NCI-H2196 (cell line): ENCODE measurements around the gene TCN1.
"Not testable (repeated sequence)": the region's sequence is repeated elsewhere in the genome, so short reads cannot be mapped to it uniquely, and the experiment has no call there.

Experiments
- DNase-seq: peaks from one replicate; lab custom pipeline; 2025; ENCODE audit not compliant: unreplicated experiment; lab: John Stamatoyannopoulos, UW

TCN1 gene, protein sequence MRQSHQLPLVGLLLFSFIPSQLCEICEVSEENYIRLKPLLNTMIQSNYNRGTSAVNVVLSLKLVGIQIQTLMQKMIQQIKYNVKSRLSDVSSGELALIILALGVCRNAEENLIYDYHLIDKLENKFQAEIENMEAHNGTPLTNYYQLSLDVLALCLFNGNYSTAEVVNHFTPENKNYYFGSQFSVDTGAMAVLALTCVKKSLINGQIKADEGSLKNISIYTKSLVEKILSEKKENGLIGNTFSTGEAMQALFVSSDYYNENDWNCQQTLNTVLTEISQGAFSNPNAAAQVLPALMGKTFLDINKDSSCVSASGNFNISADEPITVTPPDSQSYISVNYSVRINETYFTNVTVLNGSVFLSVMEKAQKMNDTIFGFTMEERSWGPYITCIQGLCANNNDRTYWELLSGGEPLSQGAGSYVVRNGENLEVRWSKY

DNA sequence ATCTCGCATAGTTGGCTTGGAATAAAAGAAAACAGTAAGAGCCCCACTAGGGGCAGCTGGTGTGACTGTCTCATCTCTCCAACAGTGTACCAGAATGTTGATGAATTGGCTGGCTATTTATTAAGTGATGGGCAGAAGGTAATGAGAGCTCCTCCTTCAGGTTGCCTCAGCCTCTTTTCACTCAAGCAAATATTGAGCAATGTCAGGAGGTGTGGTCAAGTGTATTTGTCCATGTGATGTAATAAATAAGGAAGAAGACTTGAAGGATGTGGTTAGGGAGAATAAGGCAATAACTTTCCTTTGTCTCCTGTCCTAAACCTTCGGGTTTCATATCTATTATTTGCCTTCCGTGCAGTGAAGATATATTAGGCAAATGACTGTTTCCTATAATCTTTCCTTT is at the start of gene TCN1:
TCN1 (minus strand) TSS at position 91 of the 400 bp plus-strand sequence; CDS start at position 74, 17 bp downstream.
- no peak for DNase-seq

DNA sequence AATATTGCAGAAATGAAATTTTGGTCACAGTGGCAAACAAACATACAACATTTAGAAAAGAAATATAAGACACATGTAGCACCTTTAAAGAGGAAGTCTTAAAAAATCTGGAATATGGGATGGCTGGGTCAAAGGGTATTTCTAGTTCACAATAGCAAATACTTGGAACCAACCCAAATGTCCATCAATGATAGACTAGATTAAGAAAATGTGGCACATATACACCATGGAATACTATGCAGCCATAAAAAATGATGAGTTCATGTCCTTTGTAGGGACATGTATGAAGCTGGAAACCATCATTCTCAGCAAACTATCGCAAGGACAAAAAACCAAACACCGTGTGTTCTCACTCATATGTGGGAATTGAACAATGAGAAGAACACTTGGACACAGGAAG is 37.3 kb upstream of the TCN1 start:
- DNase-seq, result not testable (repeated sequence)

DNA sequence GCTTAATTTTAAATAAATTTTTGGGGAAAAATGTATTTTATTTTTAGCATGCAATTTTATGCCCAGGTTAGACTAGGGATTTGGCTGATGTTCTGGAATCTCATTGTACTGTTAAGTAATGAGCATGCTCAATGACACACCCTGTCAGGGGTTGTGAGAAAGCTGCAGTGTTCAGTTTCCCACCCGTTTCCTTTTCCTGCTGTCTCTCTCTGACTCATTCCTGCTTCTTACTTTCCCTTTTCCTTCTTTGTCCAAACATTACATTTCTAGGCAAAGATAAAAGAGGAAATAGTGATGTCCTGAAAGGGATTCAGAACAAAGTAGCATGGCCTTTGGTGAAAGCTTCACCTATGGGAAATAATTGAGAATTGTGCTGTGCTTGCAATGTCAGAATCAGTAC is 35.0 kb upstream of the TCN1 start:
- no peak for DNase-seq

DNA sequence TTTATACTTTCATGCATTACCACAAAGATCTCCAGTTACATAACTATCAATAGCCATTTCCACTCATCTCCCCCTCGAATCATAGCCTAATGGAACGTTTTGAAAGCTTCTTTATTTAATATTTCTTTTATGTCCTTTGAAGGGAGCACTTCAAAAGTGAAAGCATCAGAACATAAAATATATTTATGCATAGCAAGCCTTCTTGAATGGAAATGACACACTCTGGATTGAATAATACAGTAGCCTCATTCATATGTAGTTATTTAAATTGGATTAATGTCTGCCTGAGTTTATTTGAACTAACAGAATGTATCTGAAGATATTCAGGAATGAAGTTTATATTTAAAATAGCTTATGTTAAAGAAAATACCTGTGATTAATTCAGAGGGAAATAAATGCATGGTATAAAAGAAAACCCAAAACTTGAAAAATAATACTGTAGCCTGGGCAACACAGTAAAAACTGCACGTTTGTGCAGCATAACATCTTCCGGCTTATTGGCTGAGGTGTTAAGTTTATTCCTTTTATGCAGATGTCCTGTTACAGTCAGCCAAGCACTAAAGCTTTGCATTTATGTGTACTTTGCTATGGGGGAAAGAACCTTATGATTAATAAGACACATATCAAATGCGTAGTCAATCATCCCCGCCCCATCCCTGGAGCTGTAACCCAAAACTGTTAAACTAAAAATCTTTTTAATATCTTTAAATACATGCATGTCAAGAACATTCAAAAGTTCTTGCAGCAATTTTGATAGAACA is 34.3 kb upstream of the TCN1 start:
- DNase-seq, result no peak

DNA sequence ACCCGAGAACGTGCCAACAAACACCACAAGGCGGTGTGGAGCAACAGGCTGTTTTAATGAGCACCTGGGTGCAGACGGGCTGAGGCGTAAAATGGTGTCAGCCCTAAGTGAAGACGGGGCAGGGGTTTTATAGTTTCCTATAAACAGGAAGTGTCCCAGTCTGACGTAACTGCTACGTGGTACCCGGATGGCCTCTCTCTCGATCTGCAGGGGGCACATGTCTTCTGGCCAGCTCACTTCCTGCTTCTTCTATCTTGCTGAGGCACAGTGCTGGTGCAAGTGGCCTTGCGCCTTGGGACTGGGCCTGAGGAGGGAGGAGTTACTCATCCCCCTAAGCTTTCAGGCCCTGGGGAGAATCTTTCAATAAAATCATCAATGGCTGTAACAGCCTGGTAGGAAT is 33.2 kb upstream of the TCN1 start:
- DNase-seq, result no peak

DNA sequence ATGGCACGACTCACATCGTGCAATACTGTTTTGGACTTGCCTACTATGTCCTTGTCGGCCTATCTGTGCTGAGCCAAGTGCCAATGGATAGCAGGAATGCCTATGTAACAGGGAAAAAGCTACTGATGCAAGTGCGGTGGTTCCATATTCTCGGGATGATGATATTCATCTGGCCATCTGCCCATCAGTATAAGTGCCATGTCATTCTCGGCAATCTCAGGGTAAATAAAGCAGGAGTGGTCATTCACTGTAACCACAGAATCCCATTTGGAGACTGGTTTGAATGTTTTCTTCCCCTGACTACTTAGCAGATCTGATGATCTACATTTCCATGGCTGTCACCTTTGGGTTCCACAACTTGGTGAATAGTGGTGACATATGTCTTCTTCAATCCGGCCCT is 32.4 kb upstream of the TCN1 start:
- no peak for DNase-seq

DNA sequence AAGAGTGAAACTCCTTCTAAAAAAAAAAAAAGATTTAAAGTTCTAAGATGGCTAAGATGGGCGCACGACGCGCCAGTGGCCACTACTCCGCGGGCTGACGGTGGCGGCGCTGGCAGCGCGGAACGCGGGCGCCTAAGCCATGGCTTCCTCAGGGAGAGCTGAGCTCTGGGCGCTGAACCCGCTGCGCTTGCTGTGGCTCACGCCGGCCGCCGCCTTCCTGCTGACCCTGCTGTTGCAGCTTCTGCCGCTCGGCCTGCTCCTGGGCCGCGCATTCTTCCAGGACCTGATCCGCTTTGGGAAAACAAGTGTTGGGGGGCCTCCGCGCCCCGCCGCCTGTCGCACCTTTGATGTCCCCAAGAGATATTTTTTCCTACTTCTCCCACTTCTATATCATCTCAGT is 31.8 kb upstream of the TCN1 start:
- DNase-seq, result no peak

DNA sequence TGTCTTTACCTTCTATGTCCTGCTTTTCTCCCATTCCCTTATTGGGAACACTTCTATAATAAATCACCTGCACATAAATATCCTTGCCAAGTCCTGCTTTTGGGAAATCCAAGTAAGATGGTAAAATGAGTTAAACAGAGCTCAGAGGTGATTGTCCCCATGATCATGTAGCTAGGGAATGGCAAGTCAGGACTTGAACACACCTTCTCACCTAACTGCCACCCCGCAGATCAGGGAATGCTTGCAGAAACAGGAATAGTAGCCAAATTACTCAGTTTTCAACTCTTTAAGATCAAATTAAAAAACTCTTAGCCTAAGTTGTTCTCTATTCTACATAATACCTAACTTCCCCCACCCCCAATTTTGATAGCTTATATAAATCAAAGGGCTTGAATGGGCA is 28.3 kb upstream of the TCN1 start:
- DNase-seq, result no peak

DNA sequence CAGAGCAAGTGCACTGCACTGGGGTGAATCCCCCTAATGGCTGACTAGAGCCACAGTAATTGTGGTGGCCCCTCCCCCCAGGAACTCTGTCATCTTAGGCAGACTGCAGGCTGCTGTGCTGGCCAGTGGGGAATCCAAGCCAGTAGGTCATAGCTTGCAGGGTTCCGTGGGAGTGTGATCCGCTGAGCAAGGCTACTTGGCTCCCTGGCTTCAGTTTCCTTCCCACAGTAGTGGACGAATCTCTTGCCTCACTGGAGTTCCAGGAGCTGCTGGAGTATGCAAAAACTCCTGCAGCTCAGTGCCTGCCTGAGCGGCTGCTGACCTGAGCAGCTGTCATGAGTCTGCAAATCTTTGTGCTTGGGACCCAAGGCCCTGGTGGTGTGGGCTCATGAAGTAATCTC is 25.5 kb upstream of the TCN1 start:
- DNase-seq, result no peak

DNA sequence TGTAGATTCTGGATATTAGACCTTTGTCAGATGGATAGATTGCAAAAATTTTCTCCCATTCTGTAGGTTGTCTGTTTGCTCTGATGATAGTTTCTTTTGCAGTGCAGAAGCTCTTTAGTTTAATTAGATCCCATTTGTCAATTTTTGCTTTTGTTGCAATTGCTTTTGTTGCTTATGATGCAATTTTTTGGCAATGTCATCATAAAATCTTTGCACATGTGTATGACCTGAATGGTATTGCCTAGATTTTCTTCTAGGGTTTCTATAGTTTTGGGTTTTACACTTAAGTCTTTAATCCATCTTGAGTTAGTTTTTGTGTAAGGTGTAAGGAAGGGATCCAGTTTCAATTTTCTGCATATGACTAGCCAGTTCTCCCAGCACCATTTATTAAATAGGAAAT is 20.9 kb upstream of the TCN1 start:
- DNase-seq, result not testable (repeated sequence)

DNA sequence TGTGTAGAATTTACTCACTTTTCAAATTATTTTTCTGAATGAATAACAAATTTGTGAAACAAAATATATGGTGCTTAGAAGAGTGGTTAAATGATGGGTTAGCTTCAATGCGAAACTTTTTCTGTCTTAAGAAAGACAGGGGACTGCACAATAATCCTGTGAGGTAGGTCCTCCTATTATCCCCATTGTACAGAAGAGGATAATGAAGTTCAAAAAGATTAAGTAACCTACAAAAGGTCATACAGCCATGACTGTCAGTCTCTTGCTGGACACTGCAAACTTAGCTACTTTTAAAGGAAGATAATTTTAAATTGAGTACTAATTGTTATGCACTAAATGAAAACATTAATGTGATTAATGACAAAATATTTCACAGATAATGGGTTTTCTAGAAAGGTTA is 17.3 kb upstream of the TCN1 start:
- no peak for DNase-seq

DNA sequence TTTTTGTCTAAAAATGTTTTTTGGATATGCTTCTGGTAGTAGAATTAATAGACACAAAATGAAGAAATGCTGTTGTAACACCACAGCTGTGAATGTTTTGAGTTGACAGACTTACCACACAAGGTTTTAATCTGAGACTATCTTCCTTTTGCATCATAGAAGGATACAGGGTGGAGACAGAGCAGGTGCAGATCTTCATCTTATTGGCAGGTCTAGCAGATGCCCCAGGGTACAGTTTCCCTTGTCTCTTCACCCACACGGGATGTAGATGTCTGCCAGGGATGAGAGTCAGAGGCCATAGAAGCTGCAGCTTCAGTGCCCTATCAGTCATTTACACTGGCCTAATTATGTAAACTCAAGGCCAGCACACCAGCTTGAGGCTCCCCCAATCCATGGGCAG is 13.3 kb upstream of the TCN1 start:
- DNase-seq, result no peak

DNA sequence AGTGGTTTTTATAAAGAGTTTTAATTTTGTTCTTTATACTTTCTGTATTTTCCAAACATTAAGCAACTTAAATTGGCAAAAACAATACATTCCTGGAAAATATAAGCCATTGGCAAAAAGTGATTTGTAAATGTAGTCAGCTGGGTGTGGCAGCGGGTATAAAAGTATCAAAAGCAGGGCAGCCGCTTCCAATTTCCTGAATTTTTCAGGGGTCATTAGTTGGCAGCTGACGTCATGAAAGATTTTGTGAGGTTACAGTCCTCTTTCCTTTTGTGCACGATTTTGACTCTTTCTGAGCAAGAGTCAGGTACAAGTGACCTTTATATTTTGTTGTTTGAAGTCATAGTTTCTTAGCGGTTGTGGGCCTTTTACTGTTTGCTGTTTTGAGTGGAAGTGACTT is 12.3 kb upstream of the TCN1 start, which contains the start of gene OOSP3:
OOSP3 (plus strand) TSS at position 208 of the 400 bp plus-strand sequence; CDS start at position 235, 27 bp downstream.
- no peak for DNase-seq

DNA sequence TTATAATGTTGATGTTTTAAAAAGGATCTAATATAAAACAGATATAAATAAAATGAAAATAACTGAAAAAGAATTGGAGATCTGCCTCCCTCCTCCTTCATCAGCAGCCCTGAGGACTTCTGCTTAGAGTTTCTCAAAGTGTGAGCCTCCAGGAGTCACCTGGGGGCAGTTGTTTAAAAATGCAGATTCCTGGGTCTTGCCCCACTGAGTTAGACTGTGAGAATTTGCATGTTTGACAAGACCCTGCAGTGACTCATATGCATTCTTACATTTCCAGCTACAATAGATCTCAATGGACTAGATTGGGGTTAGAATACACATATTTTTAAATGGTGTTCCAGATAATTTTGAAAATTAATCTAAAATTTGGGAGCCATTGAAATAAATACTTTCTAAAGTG is 11.5 kb upstream of the TCN1 start:
- DNase-seq, result no peak

DNA sequence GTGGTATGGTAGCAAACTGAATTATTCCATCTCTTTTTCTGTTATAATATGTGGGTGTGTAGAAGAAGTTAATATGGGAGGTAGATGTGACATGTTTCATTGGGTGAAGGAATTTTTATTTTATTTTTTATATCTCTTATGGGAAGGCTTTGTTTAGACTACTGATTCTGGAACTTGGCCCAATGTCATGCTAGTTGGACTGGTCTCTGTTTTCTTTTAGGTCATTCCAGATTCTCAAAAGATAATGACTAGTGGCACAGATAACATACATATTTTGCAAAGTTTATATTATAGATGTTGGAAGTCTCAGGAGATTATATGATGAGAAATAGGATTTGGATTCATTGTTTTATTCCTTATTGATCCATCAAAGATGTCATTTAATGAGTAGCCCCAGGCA is 11.0 kb upstream of the TCN1 start:
- DNase-seq, result no peak

DNA sequence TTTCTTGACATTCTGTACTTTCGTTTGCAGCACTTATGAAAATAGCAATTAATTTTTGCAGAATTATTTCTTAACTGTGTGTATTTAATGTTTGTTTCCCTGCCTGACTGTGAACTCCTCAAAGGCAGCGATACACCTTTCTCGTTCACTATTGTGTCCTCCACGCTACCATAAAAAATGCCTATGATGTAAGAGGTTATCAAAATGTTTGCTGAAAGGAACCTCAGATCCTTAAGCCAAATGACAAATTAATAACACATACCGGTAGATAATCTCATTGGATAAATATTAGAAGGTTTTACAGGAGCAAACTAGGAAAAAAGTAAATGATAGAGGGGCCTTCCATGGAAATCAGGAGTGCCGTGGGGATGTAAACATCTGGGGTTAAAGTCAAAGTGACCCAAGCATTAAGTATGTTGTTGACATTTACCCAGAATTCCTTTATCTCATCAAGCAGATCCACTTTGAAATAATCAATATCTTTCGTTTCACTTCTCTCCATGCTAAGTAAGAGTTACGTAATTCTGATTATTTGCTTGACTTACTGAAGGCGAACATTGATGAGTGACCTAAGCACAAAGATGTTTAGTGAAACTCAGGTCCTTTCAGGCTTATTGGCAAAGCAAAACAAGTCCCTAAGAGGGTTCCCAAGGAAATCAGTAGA is 9.7 kb upstream of the TCN1 start:
- no peak for DNase-seq

DNA sequence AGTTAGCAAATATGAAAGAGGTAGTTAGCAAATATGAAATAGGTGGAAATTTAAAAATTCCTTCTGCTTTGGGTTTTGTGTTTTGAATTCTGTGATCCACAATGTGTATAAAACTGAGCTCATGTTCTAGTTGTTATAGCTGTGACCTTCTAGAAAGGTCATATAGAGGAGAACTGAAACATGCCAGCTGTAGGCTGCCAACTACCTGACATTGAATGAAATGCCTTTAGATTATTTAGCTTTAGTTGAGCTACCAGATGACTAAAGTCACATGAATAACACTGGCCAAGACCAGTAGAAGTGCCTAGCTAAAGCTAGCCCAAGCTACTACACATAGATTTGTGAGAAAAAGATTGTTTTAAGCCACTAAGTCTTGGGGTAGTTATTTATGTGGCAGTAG is 5.8 kb upstream of the TCN1 start:
- no peak for DNase-seq

DNA sequence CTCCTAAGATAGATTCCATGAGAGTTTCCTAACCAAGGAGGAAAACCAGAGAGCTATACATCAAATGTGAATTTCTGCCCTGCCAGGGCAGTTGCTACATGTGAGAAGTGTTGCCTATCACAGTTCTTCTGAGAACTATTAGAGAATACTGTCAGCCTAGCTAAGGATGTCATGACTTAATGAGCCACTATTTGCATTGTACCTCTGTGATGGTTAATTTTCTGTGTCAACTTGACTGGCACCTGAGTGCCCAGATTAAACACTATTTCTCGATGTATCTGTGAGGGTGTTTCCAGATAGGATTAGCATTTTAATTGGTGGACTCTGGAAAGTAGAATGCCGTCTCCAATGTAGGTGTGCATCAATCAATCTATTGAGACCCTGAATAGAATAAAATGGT is 1.7 kb upstream of the TCN1 start:
- no peak for DNase-seq

DNA sequence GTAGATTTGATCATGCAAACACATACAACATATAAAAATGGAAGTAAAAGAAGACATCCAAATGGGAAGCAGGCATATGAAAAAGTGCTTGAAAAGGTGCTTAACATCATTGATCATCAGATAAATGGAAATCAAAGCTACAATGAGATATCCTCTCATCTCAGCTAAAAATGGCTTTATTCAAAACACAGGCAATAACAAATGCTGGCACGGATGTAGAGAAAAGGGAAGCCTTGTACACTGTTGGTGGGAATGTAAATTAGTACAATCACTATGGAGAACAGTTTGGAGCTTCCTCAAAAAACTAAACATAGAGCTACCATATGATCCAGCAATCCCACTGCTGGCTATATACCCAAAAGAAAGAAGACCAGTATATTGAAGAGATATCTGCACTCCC is 549 bp upstream of the TCN1 start:
- DNase-seq, result no peak

DNA sequence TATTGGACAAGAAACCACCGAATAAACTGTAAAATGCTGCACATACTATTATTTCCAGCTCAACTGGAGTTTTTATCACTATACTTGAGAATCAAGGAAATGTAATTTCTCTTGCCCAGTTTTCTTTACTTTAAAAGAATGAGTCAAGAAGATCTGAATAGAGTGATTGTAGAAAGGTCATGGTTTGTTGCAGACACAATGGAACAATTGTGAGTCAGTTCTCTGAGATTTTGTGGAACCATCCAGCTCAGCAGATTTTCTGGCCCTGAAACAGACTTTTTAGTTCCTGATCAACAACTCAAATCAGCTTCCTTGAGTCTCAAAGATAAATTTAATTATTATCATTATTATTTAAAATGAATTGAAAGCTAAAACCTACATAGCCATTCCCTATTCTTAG is 1.3 kb downstream of the TCN1 start:
- no peak for DNase-seq

DNA sequence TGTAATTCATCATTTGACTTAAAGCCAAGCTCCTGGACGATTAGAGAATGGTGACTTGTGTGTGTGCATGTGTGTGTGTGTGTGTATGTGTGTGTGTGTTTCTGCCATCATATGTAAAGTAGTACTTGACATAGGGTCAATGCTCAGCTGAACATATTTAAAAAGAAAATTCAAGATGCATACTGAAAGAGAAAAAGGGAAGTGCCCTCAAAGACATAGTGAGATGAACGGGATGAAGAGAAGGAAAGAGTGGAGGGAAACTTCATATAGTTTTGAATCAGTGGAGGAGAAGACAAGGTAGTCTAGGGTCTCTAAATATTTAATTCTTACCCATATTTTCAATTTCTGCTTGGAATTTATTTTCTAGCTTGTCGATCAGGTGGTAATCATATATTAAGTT is 4.0 kb downstream of the TCN1 start:
- DNase-seq, result no peak

DNA sequence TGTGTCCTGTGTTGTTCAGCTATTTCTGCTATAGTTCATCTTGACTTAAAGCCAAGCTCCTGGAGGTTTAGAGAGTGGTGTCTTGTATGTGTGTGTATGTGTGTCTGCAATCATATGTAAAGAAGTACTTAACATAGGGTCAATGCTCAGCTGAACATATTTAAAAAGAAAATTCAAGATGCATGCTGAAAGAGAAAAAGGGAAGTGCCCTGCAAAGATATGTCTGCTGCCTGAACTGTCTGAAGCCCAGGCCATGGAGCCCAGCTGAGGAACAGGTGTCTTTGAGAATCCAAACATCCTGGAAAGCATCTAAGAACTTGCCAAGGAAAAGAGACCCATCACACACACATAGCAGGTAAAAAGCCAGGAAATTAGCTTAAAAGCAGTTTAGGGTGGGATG is 6.6 kb downstream of the TCN1 start:
- DNase-seq, result no peak
